HepG2 (cell line): ENCODE results near the gene STMN3. TPM values are rescaled to one million over a fixed set of nuclear protein-coding genes. Genes with fewer than 3 reads are reported as not detected.

Experiments
- ATAC-seq: fragments of 200-7000 bp; cut with Tn5 transposase; 3 replicates; pipeline ENCODE4 v1.9.1; 2020; ENCODE audit warnings: mild to moderate bottlenecking, moderate library complexity
- BruUV-seq: library from RNA; stranded (reverse); fragments of 400-500 nt; replicated peaks from 2 replicates; lab custom pipeline; 2021; lab: Mats Ljungman, UMichigan
- CTCF ChIA-PET: fragments of 300-600 bp; formaldehyde crosslinking; extraction: SDS; loops from one replicate; lab custom pipeline; 2021; ENCODE audit warnings: low total read pairs, inconsistent platforms, low intra/inter-chr PET ratio; lab: Yijun Ruan, JAX
- POLR2A ChIA-PET: fragments of 350-600 bp; sonication (Branson Sonifier 250); formaldehyde crosslinking; loops from one replicate; lab custom pipeline; 2020; ENCODE audit warnings: antibody characterized with exemption, inconsistent platforms; lab: Yijun Ruan, JAX
- DNase-seq: peaks from one replicate; pipeline ENCODE4 v3.0.0-alpha.2; 2015; ENCODE audit warnings: low spot score
- FAIRE-seq: peaks from 3 replicates; lab custom pipeline; 2011; peaks lifted over from hg19 to GRCh38; lab: Jason Lieb, UNC
- H2AFZ ChIP-seq: one replicate; pipeline ENCODE4 v1.6.1; 2011; ENCODE audit warnings: low read length, inconsistent platforms
- H3K27ac ChIP-seq: fragments of 300-600 bp; 3 replicates; pipeline ENCODE4 v1.8.0; 2011; ENCODE audit warnings: mixed run types, mild to moderate bottlenecking, mixed read lengths, low read length, inconsistent platforms; ENCODE audit not compliant: insufficient read depth; ENCODE audit errors: extremely low read length
- H3K27me3 ChIP-seq, 2 experiments: fragments of 200-600 bp in 1 of 2; 2 replicates in 1 of 2; 3 replicates in 1 of 2; pipeline versions ENCODE4 v1.6.0 to v1.8.0; 2011; ENCODE audit warnings: low read length in 2 of 2, mild to moderate bottlenecking in 2 of 2, moderate library complexity in 2 of 2, inconsistent platforms in 1 of 2; ENCODE audit not compliant: insufficient read depth in 2 of 2, control insufficient read depth in 1 of 2
- H3K36me3 ChIP-seq, 2 experiments: fragments of 200-600 bp in 1 of 2; replicated peaks in 1 of 2; 2 replicates in 1 of 2; 3 replicates in 1 of 2; pipeline versions ENCODE4 v1.5.1 to v1.8.0; 2011; ENCODE audit warnings: low read length in 2 of 2, inconsistent platforms in 1 of 2; ENCODE audit not compliant: insufficient read depth in 2 of 2, control insufficient read depth in 1 of 2
- H3K4me1 ChIP-seq: 2 replicates; pipeline ENCODE4 v1.5.1; 2012; ENCODE audit warnings: low read length, inconsistent platforms; ENCODE audit not compliant: insufficient read depth
- H3K4me2 ChIP-seq: 2 replicates; pipeline ENCODE4 v1.6.0; 2011; ENCODE audit warnings: low read depth, low read length, inconsistent platforms
- H3K4me3 ChIP-seq, 3 experiments: fragments of 200-600 bp in 1 of 3; sonication (generic), shearing (Covaris generic) in 1 of 3; replicated peaks in 1 of 3; 2 replicates each; pipeline ENCODE4 v1.5.1; 2011 to 2016; ENCODE audit warnings: low read length in 3 of 3, inconsistent platforms in 2 of 3, low read depth in 2 of 3, mild to moderate bottlenecking in 2 of 3, control low read depth in 1 of 3, mixed read lengths in 1 of 3; ENCODE audit not compliant: insufficient read depth in 1 of 3
- H3K79me2 ChIP-seq: one replicate; pipeline ENCODE4 v1.6.1; 2011; ENCODE audit warnings: low read length, inconsistent platforms; ENCODE audit not compliant: insufficient read depth
- H3K9ac ChIP-seq: 2 replicates; pipeline ENCODE4 v1.6.0; 2011; ENCODE audit warnings: mild to moderate bottlenecking, low read depth, low read length, inconsistent platforms; ENCODE audit not compliant: insufficient read depth
- H3K9me3 ChIP-seq: 2 replicates; pipeline ENCODE4 v1.5.1; 2012; ENCODE audit warnings: mild to moderate bottlenecking, low read length
- H4K20me1 ChIP-seq: 2 replicates; pipeline ENCODE4 v1.6.0; 2011; ENCODE audit warnings: inconsistent platforms, mild to moderate bottlenecking, low read length, moderate library complexity; ENCODE audit not compliant: insufficient read depth
- ELF4 ChIP-seq: sonication (generic); formaldehyde crosslinking; IDR thresholded peaks from 2 replicates; pipeline ENCODE4 v1.5.0; 2020; ENCODE audit warnings: missing genetic modification reagents, mild to moderate bottlenecking, moderate library complexity, borderline replicate concordance
- HIC2 ChIP-seq: sonication (generic); formaldehyde crosslinking; IDR thresholded peaks from 2 replicates; pipeline ENCODE4 v1.9.0; 2022; ENCODE audit warnings: low read depth, missing genetic modification reagents
- HMGA1 ChIP-seq: sonication (generic); formaldehyde crosslinking; conservative IDR thresholded peaks from 2 replicates; pipeline ENCODE4 v1.4.0; 2020; ENCODE audit warnings: missing genetic modification reagents
- MAZ ChIP-seq, 2 experiments: sonication (generic) in 1 of 2; formaldehyde crosslinking in 1 of 2; IDR thresholded peaks; 2 replicates each; pipeline versions ENCODE4 v1.5.0 to v1.6.1; 2012 to 2020; ENCODE audit warnings: low read depth in 2 of 2, mild to moderate bottlenecking in 2 of 2, borderline replicate concordance in 1 of 2, improper control_type of control experiment in 1 of 2, low read length in 1 of 2, missing genetic modification reagents in 1 of 2, moderate library complexity in 1 of 2
- MXD3 ChIP-seq: IDR thresholded peaks from 2 replicates; pipeline ENCODE4 v1.6.1; 2016; ENCODE audit warnings: mild to moderate bottlenecking, missing biosample characterization, missing genetic modification reagents
- NFKB2 ChIP-seq: sonication (generic); formaldehyde crosslinking; IDR thresholded peaks from 2 replicates; pipeline ENCODE4 v1.4.0; 2020; ENCODE audit warnings: missing genetic modification reagents, borderline replicate concordance
- NRL ChIP-seq: sonication (generic); formaldehyde crosslinking; IDR thresholded peaks from 2 replicates; pipeline ENCODE4 v1.5.0; 2020; ENCODE audit warnings: missing genetic modification reagents, mild to moderate bottlenecking, moderate library complexity, borderline replicate concordance
- PRDM15 ChIP-seq: sonication (generic); formaldehyde crosslinking; IDR thresholded peaks from 2 replicates; pipeline ENCODE4 v1.4.0; 2020; ENCODE audit warnings: missing genetic modification reagents
- ZMYM3 ChIP-seq: sonication (generic); formaldehyde crosslinking; IDR thresholded peaks from 2 replicates; pipeline ENCODE4 v1.5.1; 2020; ENCODE audit warnings: mild to moderate bottlenecking, missing genetic modification reagents
- ZNF232 ChIP-seq: sonication (generic); formaldehyde crosslinking; IDR thresholded peaks from 2 replicates; pipeline ENCODE4 v1.4.0; 2020; ENCODE audit warnings: missing genetic modification reagents, borderline replicate concordance
- ZNF34 ChIP-seq: sonication (generic); formaldehyde crosslinking; IDR thresholded peaks from 2 replicates; pipeline ENCODE4 v1.4.0; 2020; ENCODE audit warnings: mild to moderate bottlenecking, missing genetic modification reagents, borderline replicate concordance
- WGBS: methylation state at CpG from one replicate; pipeline ENCODE4 v1.1.6; 2017; ENCODE audit warnings: low lambda C conversion rate; 5-methylcytosine and 5-hydroxymethylcytosine counted together
- in situ Hi-C: cut with HindIII; loops from 2 replicates; pipeline ENCODE4 v1.10.0; 2017; ENCODE audit warnings: low pct_unique_long_range_greater_than_20kb; ENCODE audit not compliant: extremely low pct_ligation_motif_present
- intact Hi-C: fragments of 100-400 bp; cut with micrococcal nuclease; formaldehyde crosslinking; loops from one replicate; pipeline ENCODE4 v1.10.0; 2022; ENCODE audit not compliant: unreplicated experiment
- polyA plus RNA-seq, 8 experiments: library from polyadenylated mRNA; depleted of rRNA in 3 of 8; stranded (reverse) in 7 of 8; unstranded in 1 of 8; fragments of >200 nt; fragmentation: Illumina TruSeq in 4 of 8; extraction: Trizol in 4 of 8; gene quantifications; 2 replicates each; pipeline versions ENCODE4 v1.2.1 to v1.2.3, GENCODE V29; 2011 to 2016; ENCODE audit warnings: low read depth in 4 of 8, missing spikeins in 1 of 8, mixed read lengths in 1 of 8; ENCODE audit not compliant: insufficient read depth in 1 of 8
- total RNA-seq, 5 experiments: library from RNA; depleted of rRNA; stranded (reverse); fragments of >200 nt; fragmentation: Illumina TruSeq; extraction: Trizol; gene quantifications; 2 replicates each; pipeline ENCODE4 v1.2.3, GENCODE V29; 2016; ENCODE audit warnings: low read depth in 1 of 5

The STMN3 gene
- total and polyA plus RNA-seq, 2 of the 13 experiments (the other 11 are each of a cell fraction or from before 2014, with no cell fraction given), result 21.0 to 48.3 TPM

- no peak for TF ChIP-seq MAZ (IDR thresholded peaks at IDR 0.05; ENCODE audit: borderline replicate concordance, low read depth, low read length)
- TF ChIP-seq MAZ (CRISPR knock-in tag; IDR thresholded peaks at IDR 0.05; ENCODE audit: low read depth), result peak; percentile 4; the same call in 1 of the 2 replicates
- 0 out of 2 replicates have a peak, but pooled peaks have one; percentile 11 for TF ChIP-seq NRL (CRISPR knock-in tag)
- TF ChIP-seq ZMYM3 (CRISPR knock-in tag), result no peak
- TF ChIP-seq HIC2 (CRISPR knock-in tag), result peak; percentile 58; the same call in 1 of the 2 replicates
- 0 out of 2 replicates have a peak, but pooled peaks have one; percentile 56 for TF ChIP-seq MXD3
These were observed 897 bp upstream of the STMN3 start (continued) for GRCh38 chr20:63653974-63654668.

GRCh38 chr20:63652192-63652980 lies 838 bp downstream of the STMN3 start:
- Histone ChIP-seq H3K27ac (peak overlapping the region; percentile 64), H3K36me3 (peaks cover 3 to 4% of the 10 kb centered on the region in 2 experiments; a peak in 4 of 5 replicates), H3K4me3 (peak overlapping the region; percentile 66 to 83 (median 80)), H3K9me3 (no peaks in the 10 kb centered on the region), H2AFZ (no peak overlapping the region), H3K9ac (peak overlapping the region; percentile 64), H3K79me2 (peaks cover 6% of the 10 kb centered on the region), H3K4me2 (peak overlapping the region; percentile 80), H4K20me1 (peaks cover 3% of the 10 kb centered on the region; the same call in 1 of the 2 replicates), H3K4me1 (peaks cover 31% of the 10 kb centered on the region), H3K27me3 (no peaks in the 10 kb centered on the region)
- ChIA-PET POLR2A (interaction anchor here (0.8 to 4.3 kb wide), 7 partner anchors 10 to 410 kb away, joined by 3 to 58 read pairs (median 5); partner anchors contain the start of genes GMEB2 and TCEA2), CTCF (no interaction called here)
- BruUV-seq, result no TSS peak
- intact Hi-C loops, result loop anchor here (10.0 kb wide), 1 partner anchor 118 kb away; the partner anchor contains the start of gene PTK6
- peak; percentile 48 for ATAC-seq
- WGBS, result 12% methylated on average over 37 of the region's 91 CpGs
- in situ Hi-C loops, result no loop called here
- peak; percentile 41 for DNase-seq
- no peak for FAIRE-seq
- 0 out of 2 replicates have a peak, but pooled peaks have one; percentile 10 for TF ChIP-seq ELF4 (CRISPR knock-in tag)
- peak; percentile 51; the same call in 1 of the 2 replicates for TF ChIP-seq ZNF232 (CRISPR knock-in tag)
- no peak for TF ChIP-seq HMGA1 (CRISPR knock-in tag)
- 0 out of 2 replicates have a peak, but pooled peaks have one; percentile 22 for TF ChIP-seq PRDM15
- 0 out of 2 replicates have a peak, but pooled peaks have one; percentile 72 for TF ChIP-seq ZNF34 (CRISPR knock-in tag)
- peak; percentile 93; the same call in 1 of the 2 replicates for TF ChIP-seq NFKB2 (CRISPR knock-in tag)
